ENCODE measurements around the gene MEGF8.

MEGF8 gene

DNA sequence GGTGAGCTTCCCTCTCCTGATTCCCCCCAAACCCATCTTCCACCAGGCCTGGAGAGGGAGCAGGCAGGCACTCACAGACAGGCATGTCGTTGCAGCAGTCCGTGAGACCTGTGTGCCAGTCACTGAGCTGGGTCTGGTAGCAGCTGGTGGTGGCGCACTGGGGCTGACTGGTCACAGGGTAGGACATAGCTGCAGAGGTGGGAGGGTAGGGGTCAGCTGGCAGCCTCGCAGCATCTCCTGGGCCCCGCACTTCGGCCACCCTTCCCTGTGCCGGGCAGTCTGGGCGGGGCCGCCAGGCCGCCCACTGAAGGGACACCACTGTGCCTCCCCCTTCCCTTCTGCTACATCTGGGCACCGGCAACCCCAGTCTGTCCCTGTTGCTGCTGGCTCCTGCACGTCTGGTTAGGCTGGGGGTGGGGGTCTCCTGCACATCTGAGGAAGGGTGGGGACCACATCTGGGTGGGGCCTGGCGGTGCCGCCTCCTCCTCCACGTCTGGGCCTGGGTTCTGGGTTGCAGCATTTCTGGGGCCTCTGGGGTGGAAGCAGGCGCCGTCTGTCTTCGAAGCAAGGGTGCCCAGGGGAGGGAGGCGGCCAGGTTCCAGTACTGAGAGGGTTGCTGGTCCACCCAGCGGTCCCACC lies 63.5 kb downstream of the MEGF8 start:
- H3K27ac ChIP-seq, result no peak overlapping the region
- DNase-seq (ENCODE audit: low spot score), result no peak
- no peak overlapping the region for H3K4me3 ChIP-seq
- TF ChIP-seq, protein P1, sequence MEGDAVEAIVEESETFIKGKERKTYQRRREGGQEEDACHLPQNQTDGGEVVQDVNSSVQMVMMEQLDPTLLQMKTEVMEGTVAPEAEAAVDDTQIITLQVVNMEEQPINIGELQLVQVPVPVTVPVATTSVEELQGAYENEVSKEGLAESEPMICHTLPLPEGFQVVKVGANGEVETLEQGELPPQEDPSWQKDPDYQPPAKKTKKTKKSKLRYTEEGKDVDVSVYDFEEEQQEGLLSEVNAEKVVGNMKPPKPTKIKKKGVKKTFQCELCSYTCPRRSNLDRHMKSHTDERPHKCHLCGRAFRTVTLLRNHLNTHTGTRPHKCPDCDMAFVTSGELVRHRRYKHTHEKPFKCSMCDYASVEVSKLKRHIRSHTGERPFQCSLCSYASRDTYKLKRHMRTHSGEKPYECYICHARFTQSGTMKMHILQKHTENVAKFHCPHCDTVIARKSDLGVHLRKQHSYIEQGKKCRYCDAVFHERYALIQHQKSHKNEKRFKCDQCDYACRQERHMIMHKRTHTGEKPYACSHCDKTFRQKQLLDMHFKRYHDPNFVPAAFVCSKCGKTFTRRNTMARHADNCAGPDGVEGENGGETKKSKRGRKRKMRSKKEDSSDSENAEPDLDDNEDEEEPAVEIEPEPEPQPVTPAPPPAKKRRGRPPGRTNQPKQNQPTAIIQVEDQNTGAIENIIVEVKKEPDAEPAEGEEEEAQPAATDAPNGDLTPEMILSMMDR (IDR thresholded peaks at IDR 0.05), result no peak

GRCh38 chr19:42389899-42390298 lies 64.5 kb downstream of the MEGF8 start, which contains the start of gene CNFN:
Gene CNFN, minus strand, starts transcription at chr19:42390297. Its CDS starts 1,260 bp downstream, at chr19:42389037.
- no peak within 1 kb of the TSS for H3K4me3 ChIP-seq
- no peak within 1 kb of the TSS for H3K27ac ChIP-seq
- TF ChIP-seq, protein P1 (IDR thresholded peaks at IDR 0.05), result no peak
- DNase-seq (ENCODE audit: low spot score), result no peak

GRCh38 chr19:42392165-42392564 lies 66.7 kb downstream of the MEGF8 start:
- H3K4me3 ChIP-seq, result no peak overlapping the region
- H3K27ac ChIP-seq, result no peak overlapping the region
- TF ChIP-seq, protein P1 (IDR thresholded peaks at IDR 0.05), result no peak
- no peak for DNase-seq (ENCODE audit: low spot score)

DNA sequence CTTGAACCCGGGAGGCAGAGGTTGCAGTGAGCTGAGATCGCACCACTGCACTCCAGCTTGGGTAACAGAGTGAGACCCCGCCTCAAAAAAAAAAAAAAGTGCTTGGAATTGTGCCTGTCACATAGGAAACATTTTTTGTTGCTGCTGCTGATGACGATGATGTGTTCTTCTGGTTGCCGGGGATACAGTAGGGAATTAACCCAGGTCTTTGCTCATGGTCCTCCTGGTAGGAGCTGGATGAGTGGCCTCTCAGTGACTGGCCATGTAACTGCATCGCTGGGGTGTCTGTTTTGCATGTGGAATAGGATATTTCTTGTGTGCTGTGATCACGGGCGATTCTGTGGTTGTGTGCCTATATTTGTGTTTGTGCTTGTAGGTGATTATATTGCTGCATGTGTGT lies 69.3 kb downstream of the MEGF8 start:
- no peak for DNase-seq (ENCODE audit: low spot score)
- H3K4me3 ChIP-seq, result no peak overlapping the region
- no peak overlapping the region for H3K27ac ChIP-seq
- TF ChIP-seq, protein P1 (IDR thresholded peaks at IDR 0.05), result no peak

- TF ChIP-seq, protein P1 (IDR thresholded peaks at IDR 0.05), result no peak
- Histone ChIP-seq H3K4me3 (peak overlapping the region; percentile 75), H3K27ac (peak overlapping the region; percentile 64 to 92)
- DNase-seq (ENCODE audit: low spot score), result peak; percentile 99
These were observed 71.2 kb downstream of the MEGF8 start for GRCh38 chr19:42396381-42397262.

DNA sequence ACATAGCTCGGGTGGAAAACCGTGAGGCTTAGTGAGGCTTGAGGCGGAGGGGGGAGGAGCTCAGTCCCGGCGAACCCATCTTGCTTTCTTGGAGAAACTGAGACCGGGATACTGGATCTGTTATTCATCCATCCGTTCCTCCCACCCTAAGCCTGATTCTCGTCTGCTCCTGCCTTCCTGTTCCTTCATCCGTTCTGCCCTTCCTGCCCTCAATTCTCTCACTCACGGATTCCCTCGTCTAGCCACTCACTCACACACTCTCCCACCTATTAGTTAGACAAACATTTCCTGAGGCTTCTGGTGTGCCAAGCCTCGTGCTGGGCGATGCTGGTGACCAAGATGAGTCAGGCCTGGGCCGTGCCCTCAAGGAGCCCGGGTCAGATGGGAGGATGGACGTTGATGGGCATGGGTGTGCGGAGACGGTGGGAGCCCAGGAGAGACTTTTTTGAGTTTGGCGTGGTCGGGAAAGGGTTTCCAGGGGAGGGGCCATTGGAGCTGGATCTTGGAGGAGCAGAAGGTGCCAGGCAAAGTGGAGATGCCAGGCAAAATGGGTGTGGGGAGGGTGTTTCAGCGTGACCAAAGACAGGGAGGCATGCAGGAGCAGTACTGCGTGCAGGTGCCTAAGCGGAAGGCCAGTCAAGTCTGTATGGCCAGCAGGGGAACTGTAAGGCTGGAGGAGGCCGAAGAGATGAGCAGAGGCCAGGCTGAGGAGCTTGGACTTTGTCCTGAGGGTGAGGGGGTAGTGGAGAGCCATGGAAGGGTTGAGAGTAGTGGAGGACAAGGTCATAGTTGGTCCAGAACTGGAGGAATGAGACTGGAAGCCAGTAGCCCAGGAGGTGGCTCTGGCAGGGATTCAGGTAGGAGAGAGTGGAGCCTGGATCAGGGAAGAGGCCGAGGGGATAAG lies 72.1 kb downstream of the MEGF8 start:
- no peak for DNase-seq (ENCODE audit: low spot score)
- peak overlapping the region; percentile 75 for H3K4me3 ChIP-seq
- TF ChIP-seq, protein P1 (IDR thresholded peaks at IDR 0.05), result no peak
- peak overlapping the region; percentile 64 to 92 for H3K27ac ChIP-seq
